ENCODE data around the gene CACNA1G. TPM values are rescaled to one million over a fixed set of nuclear protein-coding genes. Genes with fewer than 3 reads are reported as not detected.

Gene CACNA1G
- total RNA-seq, 1 experiment from 2014 or later, result 6.7 TPM

GRCh38 chr17:50558941-50559614 is 1.4 kb upstream of the CACNA1G start:
- peak; percentile 2 for ATAC-seq
- Mint-ChIP-seq H3K27me3 (ENCODE audit: low read depth) (peaks cover 62% of the 10 kb centered on the region), H3K4me3 (peak overlapping the region; percentile 87), H3K9me3 (no peaks in the 10 kb centered on the region), H3K27ac (no peak overlapping the region), H3K36me3 (no peaks in the 10 kb centered on the region), H3K4me1 (peaks cover 27% of the 10 kb centered on the region)
- ChIA-PET POLR2A (interaction anchor here (0.8 to 1.6 kb wide), 6 partner anchors 12 to 308 kb away, joined by 3 to 7 read pairs (median 4); partner anchors contain the start of genes SPATA20 and TOB1), CTCF (interaction anchor here (1.0 to 7.2 kb wide), 11 partner anchors 8 to 197 kb away, joined by 3 to 135 read pairs (median 5); partner anchors contain the start of genes CHAD and EPN3)
- TF ChIP-seq ZNF396 (CRISPR knock-in tag; IDR thresholded peaks at IDR 0.05; ENCODE audit: borderline replicate concordance) (no peak), ESRRA (CRISPR knock-in tag; IDR thresholded peaks at IDR 0.05; ENCODE audit: borderline replicate concordance) (peak; percentile 27; the same call in 1 of the 2 replicates), E2F5 (CRISPR knock-in tag; IDR thresholded peaks at IDR 0.05) (peak; percentile 51; the same call in 1 of the 2 replicates), CTCF (IDR thresholded peaks at IDR 0.05) (no peak)
- peak; percentile 79 for DNase-seq (ENCODE audit: low spot score)

- Mint-ChIP-seq H3K36me3 (no peaks in the 10 kb centered on the region), H3K9me3 (no peaks in the 10 kb centered on the region), H3K4me3 (peak overlapping the region; percentile 87), H3K27me3 (ENCODE audit: low read depth) (peaks cover 69% of the 10 kb centered on the region), H3K27ac (peak overlapping the region; percentile 45; the same call in 1 of the 2 replicates), H3K4me1 (peaks cover 33% of the 10 kb centered on the region)
- peak; percentile 74 for ATAC-seq
- peak; percentile 94 for DNase-seq (ENCODE audit: low spot score)
- ChIA-PET POLR2A (interaction anchor here (0.8 to 2.5 kb wide), 14 partner anchors 9 to 307 kb away, joined by 3 to 16 read pairs (median 4); partner anchors contain the start of genes LUC7L3, SPATA20 and TOB1), CTCF (interaction anchor here (0.7 to 7.2 kb wide), 21 partner anchors 8 to 282 kb away, joined by 3 to 135 read pairs (median 5); partner anchors contain the start of genes CHAD, EPN3 and LRRC59)
- no peak for TF ChIP-seq CREB1 (CRISPR knock-in tag; IDR thresholded peaks at IDR 0.05)
- no peak for TF ChIP-seq ATF1 (CRISPR knock-in tag; IDR thresholded peaks at IDR 0.05)
- peak; percentile 61; the same call in 1 of the 2 replicates for TF ChIP-seq ETV6 (CRISPR knock-in tag; IDR thresholded peaks at IDR 0.05)
- no peak for TF ChIP-seq JAZF1 (CRISPR knock-in tag; IDR thresholded peaks at IDR 0.05)
- TF ChIP-seq SOX15 (CRISPR knock-in tag; IDR thresholded peaks at IDR 0.05), result no peak
- TF ChIP-seq OVOL2 (CRISPR knock-in tag; IDR thresholded peaks at IDR 0.05; ENCODE audit: borderline replicate concordance), result no peak
- no peak for TF ChIP-seq SMAD4 (CRISPR knock-in tag; IDR thresholded peaks at IDR 0.05)
- TF ChIP-seq MYBL2 (CRISPR knock-in tag; IDR thresholded peaks at IDR 0.05), result 0 out of 2 replicates have a peak, but pooled peaks have one; percentile 48
- 0 out of 2 replicates have a peak, but pooled peaks have one; percentile 60 for TF ChIP-seq FOXP4 (CRISPR knock-in tag; IDR thresholded peaks at IDR 0.05)
- no peak for TF ChIP-seq RORB (CRISPR knock-in tag; IDR thresholded peaks at IDR 0.05)
- no peak for TF ChIP-seq GABPB1 (CRISPR knock-in tag; IDR thresholded peaks at IDR 0.05)
- no peak for TF ChIP-seq TCF7 (CRISPR knock-in tag; IDR thresholded peaks at IDR 0.05; ENCODE audit: low read depth)
- peak; percentile 80; the same call in 1 of the 2 replicates for TF ChIP-seq MAX (CRISPR knock-in tag; IDR thresholded peaks at IDR 0.05)
- TF ChIP-seq ARID4B (CRISPR knock-in tag; IDR thresholded peaks at IDR 0.05; ENCODE audit: borderline replicate concordance), result no peak
- no peak for TF ChIP-seq PREB (CRISPR knock-in tag; IDR thresholded peaks at IDR 0.05; ENCODE audit: borderline replicate concordance)
- TF ChIP-seq FOXK1 (CRISPR knock-in tag; IDR thresholded peaks at IDR 0.05), result peak; percentile 52; the same call in 1 of the 2 replicates
- no peak for TF ChIP-seq ZNF219 (CRISPR knock-in tag; IDR thresholded peaks at IDR 0.05; ENCODE audit: borderline replicate concordance)
- peak; percentile 16; the same call in 1 of the 2 replicates for TF ChIP-seq SP1 (CRISPR knock-in tag; conservative IDR thresholded peaks at IDR 0.05)
Measured at GRCh38 chr17:50559674-50560184, 786 bp upstream of the CACNA1G start.
